GM23248 (cell line): ENCODE data around the gene CCN2. TPM values are rescaled to one million over a fixed set of nuclear protein-coding genes. Genes with fewer than 3 reads are reported as not detected.

ENCODE experiments used
- DNase-seq: peaks from one replicate; pipeline ENCODE4 v3.0.0-alpha.2; 2015
- H2AFZ ChIP-seq: fragments of 200-600 bp; sonication (generic); 2 replicates; pipeline ENCODE4 v1.6.1; 2016; ENCODE audit warnings: antibody characterized with exemption
- H3F3A ChIP-seq: fragments of 200-600 bp; sonication (generic); 2 replicates; pipeline ENCODE4 v1.6.1; 2016; ENCODE audit warnings: mild to moderate bottlenecking, antibody characterized with exemption, mixed run types; ENCODE audit not compliant: insufficient read depth
- H3K27ac ChIP-seq: fragments of 200-600 bp; sonication (generic); 2 replicates; pipeline ENCODE4 v1.5.1; 2016; ENCODE audit warnings: mild to moderate bottlenecking
- H3K27me3 ChIP-seq: fragments of 200-600 bp; sonication (generic); replicated peaks from 2 replicates; pipeline ENCODE4 v1.6.1; 2016; ENCODE audit warnings: mild to moderate bottlenecking; ENCODE audit not compliant: insufficient read depth
- H3K36me3 ChIP-seq: fragments of 200-600 bp; sonication (generic); 2 replicates; pipeline ENCODE4 v1.6.1; 2016; ENCODE audit warnings: low read depth, mild to moderate bottlenecking
- H3K4me1 ChIP-seq: fragments of 200-600 bp; sonication (generic); 2 replicates; pipeline ENCODE4 v1.6.1; 2016; ENCODE audit warnings: mild to moderate bottlenecking; ENCODE audit not compliant: insufficient read depth
- H3K4me2 ChIP-seq: fragments of 200-600 bp; sonication (generic); one replicate; pipeline ENCODE4 v1.6.1; 2016; ENCODE audit warnings: mild to moderate bottlenecking; ENCODE audit not compliant: unreplicated experiment
- H3K4me3 ChIP-seq: fragments of 200-600 bp; sonication (generic); 2 replicates; pipeline ENCODE4 v1.5.1; 2016; ENCODE audit warnings: mild to moderate bottlenecking
- H3K79me2 ChIP-seq: fragments of 200-600 bp; sonication (generic); 2 replicates; pipeline ENCODE4 v1.6.1; 2016; ENCODE audit warnings: mild to moderate bottlenecking; ENCODE audit not compliant: insufficient read depth
- H3K9ac ChIP-seq: fragments of 200-600 bp; sonication (generic); 2 replicates; pipeline ENCODE4 v1.6.1; 2016; ENCODE audit warnings: mild to moderate bottlenecking
- H3K9me2 ChIP-seq: fragments of 200-600 bp; sonication (generic); 2 replicates; pipeline ENCODE4 v1.6.1; 2016; ENCODE audit warnings: mixed run types, mild to moderate bottlenecking, moderate library complexity; ENCODE audit not compliant: insufficient read depth
- H3K9me3 ChIP-seq: fragments of 200-600 bp; sonication (generic); one replicate; pipeline ENCODE4 v1.6.1; 2017; ENCODE audit warnings: low read depth
- H4K20me1 ChIP-seq: fragments of 200-600 bp; sonication (generic); 2 replicates; pipeline ENCODE4 v1.6.0; 2016; ENCODE audit not compliant: insufficient read depth
- EZH2 ChIP-seq: fragments of 200-600 bp; sonication (generic); IDR thresholded peaks from 2 replicates; pipeline ENCODE4 v1.6.1; 2018; ENCODE audit warnings: antibody characterized with exemption, mild to moderate bottlenecking; ENCODE audit not compliant: insufficient read depth, poor library complexity, severe bottlenecking
- EZH2phosphoT487 ChIP-seq: fragments of 200-600 bp; sonication (generic); IDR thresholded peaks from 2 replicates; pipeline ENCODE4 v1.6.1; 2018; ENCODE audit warnings: antibody characterized with exemption, moderate library complexity, mild to moderate bottlenecking, low read depth; ENCODE audit not compliant: insufficient read depth
- WGBS, 2 experiments: methylation state at CpG; one replicate each; pipeline ENCODE4 v1.1.6; 2015 to 2017; ENCODE audit warnings: low lambda C conversion rate in 2 of 2, low coverage in 1 of 2; ENCODE audit errors: missing lambda C conversion rate in 2 of 2; 5-methylcytosine and 5-hydroxymethylcytosine counted together
- in situ Hi-C: fragments of 300-500 bp; cut with MboI; formaldehyde crosslinking; loops from 2 replicates; pipeline ENCODE4 v1.15.0; 2020
- polyA plus RNA-seq: library from polyadenylated mRNA; unstranded; fragments of >200 nt; fragmentation: Nextera tagmentation; extraction: Ambion mirVana; gene quantifications from 2 replicates; pipeline ENCODE4 v1.2.1, GENCODE V29; 2016
- total RNA-seq: library from RNA; depleted of rRNA; stranded (reverse); fragments of >200 nt; shearing (Covaris generic); gene quantifications from 2 replicates; pipeline ENCODE4 v1.2.3, GENCODE V29; 2014

The CCN2 gene
- total and polyA plus RNA-seq, 2 experiments from 2014 or later = 410 to 1,647 TPM

GRCh38 chr6:131963063-131963462, 11.9 kb upstream of the CCN2 start:
- in situ Hi-C loops = loop anchor here (25.0 kb wide), 2 partner anchors 174 to 249 kb away; no protein-coding TSS in a partner anchor

GRCh38 chr6:131960371-131961133, 9.4 kb upstream of the CCN2 start:
- peak overlapping the region; percentile 0 for H3K4me2 ChIP-seq
- H3K27me3 ChIP-seq = no peaks in the 10 kb centered on the region
- no peaks in the 10 kb centered on the region for H3K9me3 ChIP-seq
- TF ChIP-seq EZH2 = no peak
- TF ChIP-seq EZH2phosphoT487 = no peak
- no peak overlapping the region for H3K9ac ChIP-seq
- peak; percentile 56 for DNase-seq
- no peaks in the 10 kb centered on the region for H3K36me3 ChIP-seq
- H3K4me1 ChIP-seq = peaks cover 6% of the 10 kb centered on the region; the same call in 1 of the 2 replicates
- no peak overlapping the region for H3K4me3 ChIP-seq
- no peak overlapping the region for H3K27ac ChIP-seq
- H4K20me1 ChIP-seq = no peaks in the 10 kb centered on the region
- WGBS, 2 experiments = 25 to 27% methylated on average over 6 of the region's 6 CpGs
- peak overlapping the region; percentile 55 for H2AFZ ChIP-seq
- H3F3A ChIP-seq = no peaks in the 10 kb centered on the region
- no peaks in the 10 kb centered on the region for H3K79me2 ChIP-seq
- in situ Hi-C loops = loop anchor here (25.0 kb wide), 2 partner anchors 177 to 252 kb away; no protein-coding TSS in a partner anchor
- no peaks in the 10 kb centered on the region for H3K9me2 ChIP-seq

More at GRCh38 chr6:131963063-131963462, 11.9 kb upstream of the CCN2 start:
- no peak for TF ChIP-seq EZH2phosphoT487
- TF ChIP-seq EZH2 = no peak
- no peaks in the 10 kb centered on the region for H4K20me1 ChIP-seq
- peaks cover 9% of the 10 kb centered on the region; the same call in 1 of the 2 replicates for H3K4me1 ChIP-seq
- no peak for DNase-seq
- no peak overlapping the region for H2AFZ ChIP-seq
- no peaks in the 10 kb centered on the region for H3K9me3 ChIP-seq
- H3K36me3 ChIP-seq = no peaks in the 10 kb centered on the region
- 0 out of 2 replicates have a peak, but pooled peaks cover under 1% of the 10 kb centered on the region for H3F3A ChIP-seq
- H3K9me2 ChIP-seq = no peaks in the 10 kb centered on the region
- H3K27me3 ChIP-seq = no peaks in the 10 kb centered on the region
- no peaks in the 10 kb centered on the region for H3K79me2 ChIP-seq
- no peak overlapping the region for H3K9ac ChIP-seq
- H3K4me2 ChIP-seq = no peak overlapping the region
- H3K4me3 ChIP-seq = no peak overlapping the region
- no peak overlapping the region for H3K27ac ChIP-seq

GRCh38 chr6:131958542-131959470, 7.6 kb upstream of the CCN2 start:
- Histone ChIP-seq H3K4me3 (no peak overlapping the region), H3K9ac (no peak overlapping the region), H4K20me1 (no peaks in the 10 kb centered on the region), H2AFZ (no peak overlapping the region), H3K4me1 (peaks cover 17% of the 10 kb centered on the region), H3K27me3 (no peaks in the 10 kb centered on the region), H3K9me2 (no peaks in the 10 kb centered on the region), H3K27ac (no peak overlapping the region), H3K79me2 (no peaks in the 10 kb centered on the region), H3K36me3 (no peaks in the 10 kb centered on the region), H3K9me3 (no peaks in the 10 kb centered on the region), H3F3A (0 out of 2 replicates have a peak, but pooled peaks cover 3% of the 10 kb centered on the region), H3K4me2 (no peak overlapping the region)
- in situ Hi-C loops = loop anchor here (25.0 kb wide), 2 partner anchors 178 to 253 kb away; no protein-coding TSS in a partner anchor
- TF ChIP-seq EZH2phosphoT487 = no peak
- no peak for TF ChIP-seq EZH2
- WGBS, 2 experiments = 92 to 94% methylated on average over 11 of the region's 11 CpGs
- DNase-seq = no peak

- H3K27me3 ChIP-seq = no peaks in the 10 kb centered on the region
- no peaks in the 10 kb centered on the region for H4K20me1 ChIP-seq
- no peak overlapping the region for H3K9ac ChIP-seq
- no peak overlapping the region for H3K4me2 ChIP-seq
- 96 to 99% methylated on average over 3 of the region's 3 CpGs for WGBS, 2 experiments
- peaks cover 24% of the 10 kb centered on the region for H3K4me1 ChIP-seq
- no peak overlapping the region for H3K27ac ChIP-seq
- no peaks in the 10 kb centered on the region for H3K9me3 ChIP-seq
- no peaks in the 10 kb centered on the region for H3K79me2 ChIP-seq
- in situ Hi-C loops = loop anchor here (25.0 kb wide), 2 partner anchors 179 to 254 kb away; no protein-coding TSS in a partner anchor
- no peak overlapping the region for H3K4me3 ChIP-seq
- no peak overlapping the region for H2AFZ ChIP-seq
- TF ChIP-seq EZH2 = no peak
- no peak for TF ChIP-seq EZH2phosphoT487
- DNase-seq = no peak
- H3F3A ChIP-seq = 0 out of 2 replicates have a peak, but pooled peaks cover 4% of the 10 kb centered on the region
- no peaks in the 10 kb centered on the region for H3K36me3 ChIP-seq
- no peaks in the 10 kb centered on the region for H3K9me2 ChIP-seq
Measured at GRCh38 chr6:131958095-131958494, 6.9 kb upstream of the CCN2 start.
